Pancreas (tissue), 10 donors: ENCODE results near the gene NAIP. TPM values are rescaled to one million over a fixed set of nuclear protein-coding genes. Genes with fewer than 3 reads are reported as not detected.
"Not testable (repeated sequence)": the region's sequence is repeated elsewhere in the genome, so short reads cannot be mapped to it uniquely, and the experiment has no call there.

Experiments used
- ATAC-seq, 4 donors: fragments of 200-7000 bp; cut with Tn5 transposase; one replicate each; pipeline versions ENCODE4 v1.8.0 to v1.9.1; 2020; ENCODE audit warnings: mild to moderate bottlenecking in 4 of 4, moderate library complexity in 4 of 4
- DNase-seq, 6 donors: peaks; one replicate each; pipeline ENCODE4 v3.0.0-alpha.2; 2020
- FAIRE-seq: peaks from 2 replicates; lab custom pipeline; 2012; peaks lifted over from hg19 to GRCh38; lab: Jason Lieb, UNC
- H3K27ac ChIP-seq, 4 donors: fragments of 200-600 bp; sonication (generic); 1 replicate in 3 of 4; 2 replicates in 1 of 4; pipeline versions ENCODE4 v1.5.0 to v1.8.0; 2020
- H3K27me3 ChIP-seq, 4 donors: fragments of 200-600 bp; one replicate each; pipeline ENCODE4 v1.8.0; 2021
- H3K36me3 ChIP-seq, 3 donors: fragments of 200-600 bp; sonication (generic) in 1 of 3; one replicate each; pipeline versions ENCODE4 v1.5.0 to v1.8.0; 2020 to 2021
- H3K4me1 ChIP-seq, 3 donors: fragments of 200-600 bp; one replicate each; pipeline ENCODE4 v1.8.0; 2021
- H3K4me3 ChIP-seq, 4 donors: fragments of 200-600 bp; sonication (generic) in 2 of 4; one replicate each; pipeline versions ENCODE4 v1.5.0 to v1.8.0; 2020 to 2021
- H3K9me3 ChIP-seq, 4 donors: fragments of 200-600 bp; one replicate each; pipeline ENCODE4 v1.8.0; 2021
- WGBS, 2 donors: extraction: QIAGEN DNeasy Blood & Tissue Kit; methylation state at CpG; one replicate each; pipeline ENCODE4 v1.1.7; 2013; 5-methylcytosine and 5-hydroxymethylcytosine counted together
- intact Hi-C, 3 donors: fragments of 100-400 bp; cut with DNase I; formaldehyde crosslinking; loops; one replicate each; pipeline versions ENCODE4 v1.11.1 to v1.14.2; 2022
- polyA plus RNA-seq, 2 donors: library from polyadenylated mRNA; stranded (reverse); fragments of 200-250 nt; gene quantifications; one replicate each; pipeline ENCODE4 v1.2.3, GENCODE V29; 2013
- total RNA-seq, 6 donors: library from RNA; stranded (reverse); fragmentation: NEBNext Ultra II Directional in 4 of 6; extraction: Animal tissue kit (Norgen Biotek cat#: 25700) in 4 of 6; gene quantifications; one replicate each; pipeline versions ENCODE4 v1.2.1 to v1.2.4, GENCODE V29; 2021 to 2023
- donor health status: healthy with polysubstance abuse.
- donor health status: DM: no; HTN: no; CAD: no; lungs with moderate emphysema.
- donor health status: DM: no; HTN: no; CAD: no.
- donor health status: control.
- donor health status: control.
- donor health status: Bipolar disorder and iron deficiency.
- donor health status: DM: yes; HTN: yes; CAD: no.
- donor health status: DM: no; HTN: no; CAD: no.
- donor health status: DM: no; HTN: no; CAD: no.
- donor health status: DM: yes; HTN: yes; CAD: no.

Gene NAIP, protein sequence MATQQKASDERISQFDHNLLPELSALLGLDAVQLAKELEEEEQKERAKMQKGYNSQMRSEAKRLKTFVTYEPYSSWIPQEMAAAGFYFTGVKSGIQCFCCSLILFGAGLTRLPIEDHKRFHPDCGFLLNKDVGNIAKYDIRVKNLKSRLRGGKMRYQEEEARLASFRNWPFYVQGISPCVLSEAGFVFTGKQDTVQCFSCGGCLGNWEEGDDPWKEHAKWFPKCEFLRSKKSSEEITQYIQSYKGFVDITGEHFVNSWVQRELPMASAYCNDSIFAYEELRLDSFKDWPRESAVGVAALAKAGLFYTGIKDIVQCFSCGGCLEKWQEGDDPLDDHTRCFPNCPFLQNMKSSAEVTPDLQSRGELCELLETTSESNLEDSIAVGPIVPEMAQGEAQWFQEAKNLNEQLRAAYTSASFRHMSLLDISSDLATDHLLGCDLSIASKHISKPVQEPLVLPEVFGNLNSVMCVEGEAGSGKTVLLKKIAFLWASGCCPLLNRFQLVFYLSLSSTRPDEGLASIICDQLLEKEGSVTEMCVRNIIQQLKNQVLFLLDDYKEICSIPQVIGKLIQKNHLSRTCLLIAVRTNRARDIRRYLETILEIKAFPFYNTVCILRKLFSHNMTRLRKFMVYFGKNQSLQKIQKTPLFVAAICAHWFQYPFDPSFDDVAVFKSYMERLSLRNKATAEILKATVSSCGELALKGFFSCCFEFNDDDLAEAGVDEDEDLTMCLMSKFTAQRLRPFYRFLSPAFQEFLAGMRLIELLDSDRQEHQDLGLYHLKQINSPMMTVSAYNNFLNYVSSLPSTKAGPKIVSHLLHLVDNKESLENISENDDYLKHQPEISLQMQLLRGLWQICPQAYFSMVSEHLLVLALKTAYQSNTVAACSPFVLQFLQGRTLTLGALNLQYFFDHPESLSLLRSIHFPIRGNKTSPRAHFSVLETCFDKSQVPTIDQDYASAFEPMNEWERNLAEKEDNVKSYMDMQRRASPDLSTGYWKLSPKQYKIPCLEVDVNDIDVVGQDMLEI (N-terminal part only)
- total RNA-seq (10 to 100 TPM in 2 of 6 donors, 1 to 10 TPM in 4; 3.2 to 14.4 (median 6.1) TPM), polyA plus RNA-seq (10 to 100 TPM in 1 of 2 donors, 1 to 10 TPM in 1; 2.7 to 12.9 TPM)

- H3K4me3 ChIP-seq, H3K27ac ChIP-seq, H3K4me1 ChIP-seq, H3K27me3 ChIP-seq, H3K9me3 ChIP-seq, H3K36me3 ChIP-seq, DNase-seq, ATAC-seq, FAIRE-seq, intact Hi-C loops: not testable (repeated sequence)
- WGBS, 2 donors = no CpG with 5 or more reads among the region's 8 CpGs
Observed at GRCh38 chr5:71025289-71025953, at the start of gene NAIP. Gene NAIP (minus strand): TSS chr5:71025339. CDS start chr5:71012915, 12,424 bp downstream.

- H3K27me3 ChIP-seq, H3K4me1 ChIP-seq, H3K4me3 ChIP-seq, H3K36me3 ChIP-seq, DNase-seq, H3K27ac ChIP-seq, H3K9me3 ChIP-seq, intact Hi-C loops, FAIRE-seq: not testable (repeated sequence)
- no CpG with 5 or more reads among the region's 46 CpGs for WGBS, 2 donors
- peak; percentile 99 to 100 (median 99) for ATAC-seq
Observed at GRCh38 chr5:71067262-71067928, 42.3 kb upstream of the NAIP start, which contains the start of gene GTF2H2. Gene GTF2H2 (minus strand): TSS chr5:71067676. CDS start chr5:71062763, 4,913 bp downstream.

- WGBS, 2 donors = no CpG with 5 or more reads among the region's 1 CpG
- H3K36me3 ChIP-seq, H3K4me3 ChIP-seq, intact Hi-C loops, H3K27me3 ChIP-seq, DNase-seq, ATAC-seq, FAIRE-seq, H3K4me1 ChIP-seq, H3K9me3 ChIP-seq, H3K27ac ChIP-seq: not testable (repeated sequence)
Observed at GRCh38 chr5:71061322-71061721, 36.2 kb upstream of the NAIP start.

DNA sequence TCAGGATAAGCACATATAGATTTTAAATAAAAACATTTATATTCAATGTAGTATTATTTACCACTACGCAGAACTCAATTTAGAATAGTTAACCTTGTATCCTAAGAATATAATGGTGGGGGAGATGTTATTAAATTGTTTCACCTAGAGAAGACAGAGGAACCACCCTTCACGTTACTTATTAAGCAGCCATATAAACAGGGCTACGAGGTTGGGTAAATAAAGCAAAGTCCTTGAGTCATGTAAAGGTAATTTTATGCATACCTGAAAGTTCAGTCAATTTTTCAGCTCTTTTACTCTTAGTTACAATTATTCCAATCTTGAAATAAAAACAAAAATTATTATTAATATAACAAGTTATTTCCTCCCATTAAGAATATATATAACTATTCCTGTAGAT, 34.3 kb upstream of the NAIP start:
- peak in 1 of 4 donors; percentile 51 for ATAC-seq
- DNase-seq, intact Hi-C loops, H3K27ac ChIP-seq, H3K36me3 ChIP-seq, FAIRE-seq, H3K9me3 ChIP-seq, H3K27me3 ChIP-seq, H3K4me1 ChIP-seq, H3K4me3 ChIP-seq: not testable (repeated sequence)
- WGBS, 2 donors = no CpG with 5 or more reads among the region's 3 CpGs

GRCh38 chr5:71044808-71045207, 19.7 kb upstream of the NAIP start:
- WGBS, 2 donors = 70 to 77% methylated on average over 1 to 2 of the region's 2 CpGs
- H3K4me3 ChIP-seq, FAIRE-seq, intact Hi-C loops, H3K27me3 ChIP-seq, ATAC-seq, DNase-seq, H3K36me3 ChIP-seq, H3K4me1 ChIP-seq, H3K27ac ChIP-seq, H3K9me3 ChIP-seq: not testable (repeated sequence)

GRCh38 chr5:71044128-71044527, 19.0 kb upstream of the NAIP start:
- H3K27ac ChIP-seq, FAIRE-seq, H3K9me3 ChIP-seq, intact Hi-C loops, H3K36me3 ChIP-seq, H3K4me3 ChIP-seq, DNase-seq, H3K27me3 ChIP-seq, H3K4me1 ChIP-seq: not testable (repeated sequence)
- no CpG with 5 or more reads among the region's 2 CpGs for WGBS, 2 donors
- peak in 1 of 4 donors; percentile 25 for ATAC-seq

- H3K27me3 ChIP-seq, H3K9me3 ChIP-seq, H3K27ac ChIP-seq, H3K4me3 ChIP-seq, H3K36me3 ChIP-seq, FAIRE-seq, H3K4me1 ChIP-seq, DNase-seq, intact Hi-C loops: not testable (repeated sequence)
- no CpG with 5 or more reads among the region's 7 CpGs for WGBS, 2 donors
- ATAC-seq = peak in 2 of 4 donors; percentile 69 to 79
Observed at GRCh38 chr5:71031046-71031776, 6.1 kb upstream of the NAIP start.

- no CpG with 5 or more reads among the region's 6 CpGs for WGBS, 2 donors
- H3K4me1 ChIP-seq, H3K4me3 ChIP-seq, intact Hi-C loops, DNase-seq, FAIRE-seq, H3K9me3 ChIP-seq, H3K27me3 ChIP-seq, H3K27ac ChIP-seq, H3K36me3 ChIP-seq: not testable (repeated sequence)
- peak in 1 of 4 donors; percentile 50 for ATAC-seq
Observed at GRCh38 chr5:71020643-71021042, 4.5 kb downstream of the NAIP start.

DNA sequence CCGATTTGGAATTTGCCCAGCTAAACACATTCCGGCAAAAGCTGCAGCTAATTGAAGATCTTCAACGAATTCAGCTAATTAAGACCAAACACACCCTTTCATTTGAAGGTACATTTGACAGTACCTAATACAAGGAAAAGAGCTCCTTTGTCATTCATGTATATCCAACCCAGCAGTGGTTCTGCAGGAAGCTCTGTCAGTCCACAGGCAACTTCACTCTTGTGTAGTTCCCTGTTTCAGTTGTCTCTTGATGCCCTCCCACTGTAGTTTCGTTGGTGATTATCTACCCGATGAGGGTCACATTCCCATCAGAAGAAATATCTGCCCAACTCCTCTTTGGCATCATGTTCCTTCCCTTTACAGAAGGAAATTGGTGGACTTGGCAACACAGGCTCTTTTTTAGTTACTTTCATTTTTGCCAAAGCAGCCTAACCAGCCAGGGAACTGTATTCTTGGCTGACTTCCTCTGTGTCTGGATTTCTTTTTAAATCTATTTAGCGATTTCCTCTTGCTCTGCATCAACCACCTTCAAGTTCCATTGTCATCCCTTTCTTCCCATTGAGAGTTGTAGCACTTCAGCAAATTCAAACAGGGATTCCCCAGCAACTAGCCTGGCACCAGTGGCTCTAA, 6.6 kb downstream of the NAIP start:
- H3K4me1 ChIP-seq, intact Hi-C loops, H3K27me3 ChIP-seq, H3K36me3 ChIP-seq, H3K9me3 ChIP-seq, H3K4me3 ChIP-seq, H3K27ac ChIP-seq, FAIRE-seq, DNase-seq: not testable (repeated sequence)
- peak in 3 of 4 donors; percentile 35 to 76 (median 55) for ATAC-seq
- no CpG with 5 or more reads among the region's 6 CpGs for WGBS, 2 donors
